RWPE1 (cell line): ENCODE results near the gene IDE.

Source experiments
- CTCF ChIA-PET: fragments of 350-600 bp; sonication (Branson Sonifier 250); formaldehyde crosslinking; extraction: SDS; loops from one replicate; lab custom pipeline; 2021; lab: Yijun Ruan, JAX
- POLR2A ChIA-PET: fragments of 400-600 bp; formaldehyde crosslinking; extraction: SDS; loops from one replicate; lab custom pipeline; 2020; ENCODE audit warnings: antibody characterized with exemption; ENCODE audit not compliant: low non-redundant PET; lab: Yijun Ruan, JAX
- DNase-seq: peaks from one replicate; pipeline ENCODE4 v3.0.0; 2012; ENCODE audit warnings: low spot score
- H3K27ac ChIP-seq: fragments of 450-650 bp; 2 replicates; pipeline ENCODE4 v1.5.1; 2017
- CTCF ChIP-seq: fragments of 450-650 bp; conservative IDR thresholded peaks from 2 replicates; pipeline ENCODE4 v1.5.1; 2017; ENCODE audit warnings: low read depth, mild to moderate bottlenecking

IDE gene

DNA sequence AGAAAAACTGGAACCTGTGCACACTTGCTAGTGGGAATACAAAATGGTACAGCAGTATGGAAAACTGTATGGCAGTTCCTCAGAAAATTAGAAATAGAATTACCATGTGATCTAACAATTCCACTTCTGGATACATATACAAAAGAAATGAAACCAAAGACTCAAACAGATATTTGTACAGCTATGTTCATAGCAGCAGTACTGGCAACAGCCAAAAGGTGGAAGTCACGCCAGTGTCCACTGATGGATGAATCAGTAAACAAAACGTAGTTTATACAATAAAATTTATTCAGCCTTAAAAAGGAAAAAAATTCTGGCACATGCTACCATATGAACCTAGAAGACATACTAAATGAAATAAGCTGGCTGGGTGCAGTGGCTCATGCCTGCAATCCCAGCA lies 23.0 kb downstream of the IDE start:
- CTCF ChIA-PET = interaction anchor here (0.6 to 2.2 kb wide), 5 partner anchors 20 to 34 kb away, joined by 3 to 9 read pairs (median 5); no protein-coding TSS in a partner anchor

DNA sequence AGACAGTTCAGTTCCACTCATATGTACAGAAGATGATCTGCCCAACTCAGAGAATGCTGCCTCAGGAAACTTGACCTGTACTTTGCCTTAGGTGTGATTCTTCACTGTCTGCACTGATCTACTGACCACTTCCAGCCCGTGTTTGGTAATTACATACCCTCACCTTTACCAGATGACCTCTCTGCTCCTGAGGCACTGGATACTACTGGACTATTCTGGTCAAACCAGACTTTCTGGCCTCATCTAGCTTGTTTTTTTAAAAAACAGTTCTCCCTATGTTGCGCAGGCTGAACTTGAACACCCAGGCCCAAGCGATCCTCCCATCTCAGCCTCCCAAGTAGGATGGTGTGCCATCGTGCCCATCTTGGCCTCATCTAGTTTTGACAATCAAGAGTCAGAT lies 26.2 kb downstream of the IDE start:
- H3K27ac ChIP-seq = no peak overlapping the region
- ChIA-PET CTCF (no interaction called here), POLR2A (no interaction called here)
- DNase-seq = no peak
- TF ChIP-seq CTCF = no peak

More for the DNA sequence above, 23.0 kb downstream of the IDE start:
- POLR2A ChIA-PET = no interaction called here
- no peak for TF ChIP-seq CTCF
- no peak overlapping the region for H3K27ac ChIP-seq
- DNase-seq = no peak

DNA sequence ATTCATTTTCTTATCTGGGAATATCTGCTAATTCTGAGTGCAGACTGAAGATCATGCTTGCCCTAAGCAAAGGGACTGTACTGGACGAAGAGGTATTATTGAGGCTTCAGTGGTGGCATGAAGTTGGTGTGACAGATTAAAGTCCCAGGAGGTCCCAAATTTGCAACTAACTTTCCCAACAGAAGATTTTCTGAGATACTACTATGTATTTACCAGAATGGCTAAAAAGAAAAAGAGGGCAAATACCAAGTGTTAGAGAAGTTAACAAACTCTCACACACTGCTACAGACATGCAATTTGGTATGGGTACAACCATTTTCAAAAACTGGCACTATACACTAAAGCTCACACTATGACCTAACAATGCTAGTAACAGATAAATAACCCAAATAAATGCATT lies 28.3 kb downstream of the IDE start:
- no peak overlapping the region for H3K27ac ChIP-seq
- POLR2A ChIA-PET = no interaction called here
- TF ChIP-seq CTCF = no peak
- no peak for DNase-seq
- CTCF ChIA-PET = interaction anchor here (1.6 to 1.7 kb wide), 2 partner anchors 26 to 29 kb away, joined by 8 to 10 read pairs; partner anchors contain the start of gene IDE

DNA sequence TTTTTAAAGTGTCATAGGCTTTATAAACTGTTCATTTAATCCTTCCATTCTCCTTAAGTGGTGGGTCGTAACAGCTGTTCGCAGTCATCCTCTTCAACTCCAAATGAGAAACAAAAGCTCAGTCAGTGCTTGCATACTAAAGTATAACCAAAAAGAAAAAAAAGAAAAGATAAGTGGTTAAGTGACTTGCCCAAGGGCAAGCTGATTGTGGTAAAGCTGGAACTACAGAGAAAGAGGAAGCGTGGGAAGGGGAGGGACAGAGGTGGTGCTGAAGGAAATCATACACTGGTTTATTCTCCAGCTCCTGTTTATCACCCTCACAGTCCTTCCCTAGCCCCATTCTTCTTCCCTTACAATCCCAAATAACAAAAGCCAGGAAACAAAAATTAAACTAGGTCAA lies 29.6 kb downstream of the IDE start:
- no peak overlapping the region for H3K27ac ChIP-seq
- TF ChIP-seq CTCF = no peak
- no peak for DNase-seq
- ChIA-PET CTCF (interaction anchor here (1.6 to 1.7 kb wide), 2 partner anchors 27 to 30 kb away, joined by 8 to 10 read pairs; partner anchors contain the start of gene IDE), POLR2A (no interaction called here)

- no peak for DNase-seq
- ChIA-PET CTCF (no interaction called here), POLR2A (no interaction called here)
- no peak for TF ChIP-seq CTCF
- no peak overlapping the region for H3K27ac ChIP-seq
Observed at GRCh38 chr10:92542458-92542857, 31.4 kb downstream of the IDE start.

DNA sequence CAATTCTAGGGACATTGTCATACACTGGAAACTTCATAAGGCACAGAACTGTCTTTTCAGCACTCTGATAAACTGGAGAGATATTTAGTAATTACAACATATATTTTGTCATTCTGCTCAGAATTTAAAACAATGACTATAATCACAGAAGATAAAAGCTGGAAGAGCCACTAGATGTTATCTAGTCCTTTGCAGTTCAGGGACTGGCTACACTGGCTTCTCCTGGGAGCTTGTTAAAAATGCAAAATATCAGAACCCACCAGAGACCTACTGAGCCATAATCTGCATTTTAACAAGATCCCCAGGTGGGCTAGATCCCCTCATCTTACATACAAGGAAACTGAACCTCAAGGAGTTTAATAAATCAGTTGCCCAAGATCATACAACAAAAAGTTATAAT lies 32.3 kb downstream of the IDE start:
- ChIA-PET POLR2A (no interaction called here), CTCF (interaction anchor here (1.2 to 1.4 kb wide), 2 partner anchors 25 to 33 kb away, joined by 4 to 8 read pairs; partner anchors contain the start of gene IDE)
- H3K27ac ChIP-seq = no peak overlapping the region
- TF ChIP-seq CTCF = no peak
- no peak for DNase-seq
